Mammary epithelial cell (primary cell): ENCODE data around the gene KLC1.

Experiments used
- CTCF ChIP-seq, 2 donors: IDR thresholded peaks in 1 of 2; conservative IDR thresholded peaks in 1 of 2; 2 replicates each; pipeline ENCODE4 v1.5.1; 2011 to 2012; ENCODE audit warnings: inconsistent platforms in 2 of 2, low read length in 2 of 2, mild to moderate bottlenecking in 2 of 2, control low read depth in 1 of 2, low read depth in 1 of 2; ENCODE audit not compliant: insufficient read depth in 1 of 2; ENCODE audit errors: extremely low read depth in 1 of 2
- EZH2 ChIP-seq: IDR thresholded peaks from 2 replicates; pipeline ENCODE4 v1.6.1; 2012; ENCODE audit warnings: low read length, inconsistent platforms, borderline replicate concordance

- TF ChIP-seq CTCF (conservative IDR thresholded peaks at IDR 0.05 in 1 of 2, IDR thresholded peaks at IDR 0.05 in 1 of 2; ENCODE audit: extremely low read depth in 1 of 2, insufficient read depth in 1 of 2, low read depth in 1 of 2, low read length in 2 of 2) (no peak), EZH2 (no peak)
These were observed 84.5 kb downstream of the KLC1 start for GRCh38 chr14:103713304-103714062.
